H1 (cell line): ENCODE measurements around the gene BCL11A. TPM values are rescaled to one million over a fixed set of nuclear protein-coding genes. Genes with fewer than 3 reads are reported as not detected.

Experiments used
- CTCF ChIA-PET: fragments of 300-600 bp; sonication (Branson Sonifier 250); formaldehyde crosslinking; loops from one replicate; lab custom pipeline; 2021; ENCODE audit not compliant: partially characterized antibody; lab: Charles Lee
- POLR2A ChIA-PET: fragments of 300-600 bp; sonication (Branson Sonifier 250); formaldehyde crosslinking; loops from one replicate; lab custom pipeline; 2021; ENCODE audit warnings: inconsistent platforms; ENCODE audit not compliant: partially characterized antibody; lab: Charles Lee
- DNase-seq, 2 experiments: peaks; one replicate each; pipeline versions ENCODE4 v3.0.0 to v3.0.0-alpha.2; 2010 to 2022; ENCODE audit warnings: low spot score in 2 of 2, low read depth in 1 of 2, mixed read lengths in 1 of 2
- FAIRE-seq: peaks from 2 replicates; lab custom pipeline; 2011; peaks lifted over from hg19 to GRCh38; lab: Jason Lieb, UNC
- H2AFZ ChIP-seq: 2 replicates; pipeline ENCODE4 v1.8.1; 2012; ENCODE audit warnings: low read length, inconsistent platforms
- H2AK5ac ChIP-seq: 2 replicates; pipeline ENCODE4 v1.6.1; 2013; ENCODE audit warnings: low read depth, low read length
- H2BK120ac ChIP-seq: replicated peaks from 2 replicates; pipeline ENCODE3; 2013; ENCODE audit warnings: low read depth, low read length, inconsistent platforms
- H2BK12ac ChIP-seq: 2 replicates; pipeline ENCODE4 v1.6.1; 2013; ENCODE audit warnings: low read depth, low read length
- H2BK15ac ChIP-seq: 2 replicates; pipeline ENCODE4 v1.6.1; 2013; ENCODE audit warnings: low read length
- H2BK20ac ChIP-seq: 2 replicates; pipeline ENCODE4 v1.6.1; 2013; ENCODE audit warnings: low read length
- H2BK5ac ChIP-seq: 2 replicates; pipeline ENCODE4 v1.6.1; 2013; ENCODE audit warnings: low read depth, low read length
- H3K14ac ChIP-seq: 2 replicates; pipeline ENCODE4 v1.6.1; 2013; ENCODE audit warnings: inconsistent platforms; ENCODE audit not compliant: insufficient read length
- H3K18ac ChIP-seq: 2 replicates; pipeline ENCODE4 v1.6.1; 2013; ENCODE audit warnings: low read length; ENCODE audit errors: extremely low read depth
- H3K23ac ChIP-seq: 2 replicates; pipeline ENCODE4 v1.6.1; 2013; ENCODE audit warnings: inconsistent platforms; ENCODE audit not compliant: insufficient read length
- H3K23me2 ChIP-seq: 2 replicates; pipeline ENCODE4 v1.6.1; 2013; ENCODE audit warnings: low read depth, low read length
- H3K27ac ChIP-seq: 2 replicates; pipeline ENCODE4 v1.6.1; 2011; ENCODE audit warnings: low read depth, low read length, inconsistent platforms
- H3K27me3 ChIP-seq, 4 experiments: replicated peaks in 1 of 4; 1 replicate in 1 of 4; 2 replicates in 3 of 4; pipeline versions ENCODE4 v1.6.1 to v1.8.1; 2011 to 2013; ENCODE audit warnings: low read length in 3 of 4, mild to moderate bottlenecking in 3 of 4, inconsistent platforms in 2 of 4, mixed read lengths in 2 of 4, moderate library complexity in 1 of 4; ENCODE audit not compliant: control insufficient read depth in 3 of 4, insufficient read depth in 3 of 4; ENCODE audit errors: extremely low read depth in 1 of 4
- H3K36me3 ChIP-seq, 4 experiments: 2 replicates each; pipeline versions ENCODE4 v1.6.1 to v1.8.1; 2011 to 2013; ENCODE audit warnings: mild to moderate bottlenecking in 4 of 4, low read length in 3 of 4, moderate library complexity in 2 of 4, control low read depth in 1 of 4, inconsistent platforms in 1 of 4; ENCODE audit not compliant: insufficient read depth in 4 of 4, control insufficient read depth in 2 of 4
- H3K4ac ChIP-seq: replicated peaks from 2 replicates; pipeline ENCODE3; 2013; ENCODE audit warnings: low read length, low read depth, mixed read lengths, inconsistent platforms; ENCODE audit not compliant: insufficient read length
- H3K4me1 ChIP-seq, 4 experiments: replicated peaks in 1 of 4; 1 replicate in 1 of 4; 2 replicates in 3 of 4; pipeline versions ENCODE4 v1.6.1 to v1.8.1; 2011 to 2013; ENCODE audit warnings: low read length in 3 of 4, inconsistent platforms in 2 of 4, mixed read lengths in 1 of 4; ENCODE audit not compliant: insufficient read depth in 4 of 4, control insufficient read depth in 3 of 4
- H3K4me2 ChIP-seq, 2 experiments: 2 replicates each; pipeline versions ENCODE4 v1.6.1 to v1.8.1; 2011 to 2013; ENCODE audit warnings: low read depth in 2 of 2, low read length in 2 of 2, control low read depth in 1 of 2, inconsistent platforms in 1 of 2, mild to moderate bottlenecking in 1 of 2; ENCODE audit not compliant: insufficient read depth in 1 of 2
- H3K4me3 ChIP-seq, 4 experiments: fragments of 200-600, 300-600 bp in 1 of 4; sonication (generic), shearing (Covaris generic), sonication (Bioruptor Twin) in 1 of 4; 2 replicates each; pipeline versions ENCODE4 v1.5.1 to v1.8.1; 2011 to 2016; ENCODE audit warnings: low read length in 4 of 4, low read depth in 3 of 4, control low read depth in 2 of 4, inconsistent platforms in 2 of 4, mild to moderate bottlenecking in 2 of 4, mixed read lengths in 1 of 4, moderate library complexity in 1 of 4; ENCODE audit not compliant: insufficient read depth in 2 of 4; ENCODE audit errors: extremely low read depth in 1 of 4
- H3K56ac ChIP-seq: replicated peaks from 2 replicates; pipeline ENCODE3; 2013; ENCODE audit warnings: low read depth, mild to moderate bottlenecking, mixed read lengths, low read length, inconsistent platforms; ENCODE audit not compliant: insufficient read length
- H3K79me1 ChIP-seq: 2 replicates; pipeline ENCODE4 v1.6.1; 2013; ENCODE audit warnings: low read depth, low read length, control low read depth
- H3K79me2 ChIP-seq, 2 experiments: 2 replicates each; pipeline versions ENCODE4 v1.6.1 to v1.8.1; 2012 to 2013; ENCODE audit warnings: low read length in 2 of 2, mild to moderate bottlenecking in 2 of 2, inconsistent platforms in 1 of 2; ENCODE audit not compliant: insufficient read depth in 2 of 2, control insufficient read depth in 1 of 2
- H3K9ac ChIP-seq, 4 experiments: replicated peaks in 1 of 4; 1 replicate in 1 of 4; 2 replicates in 3 of 4; pipeline versions ENCODE4 v1.6.1 to v1.8.1; 2011 to 2013; ENCODE audit warnings: low read depth in 3 of 4, low read length in 3 of 4, control low read depth in 2 of 4, mild to moderate bottlenecking in 2 of 4, moderate library complexity in 2 of 4, inconsistent platforms in 1 of 4; ENCODE audit errors: extremely low read depth in 1 of 4
- H3K9me3 ChIP-seq, 2 experiments: 2 replicates each; pipeline versions ENCODE4 v1.6.1 to v1.8.1; 2012 to 2013; ENCODE audit warnings: mild to moderate bottlenecking in 2 of 2, moderate library complexity in 2 of 2, control low read depth in 1 of 2, inconsistent platforms in 1 of 2, low read depth in 1 of 2, low read length in 1 of 2, mixed read lengths in 1 of 2; ENCODE audit not compliant: insufficient read depth in 2 of 2
- H4K20me1 ChIP-seq, 2 experiments: replicated peaks in 1 of 2; 2 replicates each; pipeline versions ENCODE3 to v1.8.1; 2011 to 2013; ENCODE audit warnings: inconsistent platforms in 2 of 2, low read length in 2 of 2, mild to moderate bottlenecking in 1 of 2; ENCODE audit not compliant: insufficient read depth in 2 of 2, control insufficient read depth in 1 of 2
- H4K5ac ChIP-seq: 2 replicates; pipeline ENCODE4 v1.6.1; 2013; ENCODE audit warnings: low read length, low read depth, mixed read lengths, inconsistent platforms; ENCODE audit not compliant: insufficient read length
- H4K8ac ChIP-seq: 2 replicates; pipeline ENCODE4 v1.8.0; 2013; ENCODE audit warnings: mild to moderate bottlenecking, moderate library complexity, low read length, inconsistent platforms; ENCODE audit not compliant: insufficient read depth; ENCODE audit errors: extremely low read depth
- H4K91ac ChIP-seq: replicated peaks from 2 replicates; pipeline ENCODE3; 2013; ENCODE audit warnings: low read length, mixed read lengths, inconsistent platforms; ENCODE audit not compliant: insufficient read length
- CHD2 ChIP-seq: IDR thresholded peaks from 2 replicates; pipeline ENCODE4 v1.6.1; 2012; ENCODE audit warnings: low read length, improper control_type of control experiment
- GTF2F1 ChIP-seq: IDR thresholded peaks from 2 replicates; pipeline ENCODE4 v1.6.1; 2012; ENCODE audit warnings: low read depth, low read length, improper control_type of control experiment, borderline replicate concordance
- KDM5A ChIP-seq: fragments of 200-600 bp; IDR thresholded peaks from 2 replicates; pipeline ENCODE4 v1.7.1; 2012; ENCODE audit warnings: mild to moderate bottlenecking, low read length, inconsistent platforms, mixed read lengths
- SP1 ChIP-seq: IDR thresholded peaks from 2 replicates; pipeline ENCODE4 v1.6.1; 2011; ENCODE audit warnings: low read depth, low read length
- WGBS, 2 experiments: shearing (Covaris generic) in 1 of 2; methylation state at CpG; one replicate each; pipeline versions ENCODE4 v1.1.6 to v1.1.7; 2013 to 2015; ENCODE audit warnings: low lambda C conversion rate in 2 of 2, mixed read lengths in 2 of 2, inconsistent platforms in 1 of 2, low coverage in 1 of 2, missing lambda C conversion rate in 1 of 2; ENCODE audit not compliant: insufficient replicate concordance in 2 of 2, insufficient coverage in 1 of 2, insufficient read length in 1 of 2; ENCODE audit errors: extremely low coverage in 1 of 2, missing lambda C conversion rate in 1 of 2; 5-methylcytosine and 5-hydroxymethylcytosine counted together
- polyA plus RNA-seq, 7 experiments: library from polyadenylated mRNA; depleted of rRNA in 3 of 7; stranded (reverse) in 5 of 7; unstranded in 2 of 7; fragments of >200 nt in 5 of 7; fragments of 200-250 nt in 2 of 7; gene quantifications; 1 replicate in 5 of 7; 2 replicates in 1 of 7; 4 replicates in 1 of 7; pipeline versions ENCODE4 v1.2.1 to v1.2.3, GENCODE V29; 2011 to 2013; ENCODE audit warnings: missing spikeins in 2 of 7, mixed read lengths in 2 of 7
- total RNA-seq: library from RNA; stranded (reverse); fragmentation: NEBNext Ultra II Directional; extraction: Animal tissue kit (Norgen Biotek cat#: 25700); gene quantifications from 2 replicates; pipeline ENCODE4 v1.2.1, GENCODE V29; 2021

Gene BCL11A
- total and polyA plus RNA-seq, 2 of the 8 experiments (the other 6 are each of a cell fraction or from before 2014, with no cell fraction given) = 11.9 to 59.3 TPM

GRCh38 chr2:60507211-60507965 lies 46.1 kb downstream of the BCL11A start:
- Histone ChIP-seq H3K4ac (no peak overlapping the region), H4K91ac (no peak overlapping the region), H3K79me1 (peaks cover 39% of the 10 kb centered on the region), H2BK15ac (0 out of 2 replicates have a peak overlapping the region, but pooled peaks have one; percentile 12), H3K14ac (no peak overlapping the region), H3K79me2 (peaks cover 17 to 97% of the 10 kb centered on the region in 2 experiments; a peak in 3 of 4 replicates), H3K36me3 (peaks cover 0 to 4% (median 0%) of the 10 kb centered on the region in 4 experiments; a peak in 1 of 8 replicates), H2BK12ac (peak overlapping the region; percentile 63; the same call in 1 of the 2 replicates), H3K9ac (no peak overlapping the region), H3K27ac (no peak overlapping the region), H4K8ac (no peak overlapping the region), H3K4me2 (peak overlapping the region in 1 of 2 experiments; percentile 33; a peak in 1 of 4 replicates), H2BK5ac (peak overlapping the region; percentile 29; the same call in 1 of the 2 replicates), H3K23ac (no peak overlapping the region), H2AFZ (no peak overlapping the region), H2BK120ac (no peak overlapping the region), H2AK5ac (0 out of 2 replicates have a peak overlapping the region, but pooled peaks have one; percentile 70), H3K56ac (no peak overlapping the region), H2BK20ac (no peak overlapping the region), H3K9me3 (no peaks in the 10 kb centered on the region), H4K5ac (no peak overlapping the region), H3K23me2 (no peaks in the 10 kb centered on the region; the same call in 1 of the 2 replicates), H4K20me1 (peaks cover 27 to 31% of the 10 kb centered on the region in 2 experiments), H3K27me3 (no peaks in the 10 kb centered on the region), H3K4me3 (no peak overlapping the region), H3K4me1 (peaks cover 17 to 41% (median 33%) of the 10 kb centered on the region in 4 experiments), H3K18ac (peak overlapping the region; percentile 80; the same call in 1 of the 2 replicates)
- ChIA-PET CTCF (interaction anchor here (0.9 to 5.6 kb wide), 10 partner anchors 13 to 141 kb away, joined by 3 to 31 read pairs (median 5); no protein-coding TSS in a partner anchor), POLR2A (interaction anchor here (2.0 kb wide), 1 partner anchor 42 kb away, joined by 8 read pairs; no protein-coding TSS in a partner anchor)
- WGBS, 2 experiments = 79% methylated on average over 9 of the region's 9 CpGs; no CpG with 5 or more reads in 1 of the 2 experiments
- FAIRE-seq = no peak
- DNase-seq = no peak
- TF ChIP-seq KDM5A (no peak), SP1 (no peak), CHD2 (no peak), GTF2F1 (no peak)
